Measurements from ENCODE around the gene TTR. TPM values are rescaled to one million over a fixed set of nuclear protein-coding genes. Genes with fewer than 3 reads are reported as not detected.

TTR gene
- total and polyA plus RNA-seq, 2 donors (not counting 1 experiment from before 2014, with no cell fraction given) = not detected

GRCh38 chr18:31583185-31583854 is 8.4 kb upstream of the TTR start:
- no peak for DNase-seq (ENCODE audit: low read depth in 2 of 2)
- no peak overlapping the region for H3K4me3 ChIP-seq (replicated peaks in 1 of 4; ENCODE audit: control extremely low read depth in 1 of 4, insufficient read depth in 1 of 4, low read depth in 3 of 4, low read length in 4 of 4)
- no peak overlapping the region for H3K27ac ChIP-seq (ENCODE audit: insufficient read depth, low read length)
- H2AFZ ChIP-seq (ENCODE audit: low read length) = no peak overlapping the region
- no peak for TF ChIP-seq CTCF (conservative IDR thresholded peaks at IDR 0.05 in 1 of 2, IDR thresholded peaks at IDR 0.05 in 1 of 2; ENCODE audit: low read depth in 1 of 2, low read length in 2 of 2)
- no peak for TF ChIP-seq EZH2 (IDR thresholded peaks at IDR 0.05; ENCODE audit: low read length, missing control alignments)
- no peak overlapping the region for H3K4me2 ChIP-seq (ENCODE audit: extremely low read depth, insufficient read depth, low read length)
- H4K20me1 ChIP-seq (ENCODE audit: control insufficient read depth, extremely low read depth, insufficient read depth, low read length) = no peaks in the 10 kb centered on the region
- H3K36me3 ChIP-seq (ENCODE audit: control insufficient read depth, insufficient read depth, low read length) = no peaks in the 10 kb centered on the region
- no peaks in the 10 kb centered on the region for H3K4me1 ChIP-seq (ENCODE audit: control insufficient read depth, extremely low read depth, insufficient read depth, low read length)
- no peaks in the 10 kb centered on the region for H3K9me3 ChIP-seq (ENCODE audit: control insufficient read depth, insufficient read depth, low read depth, low read length)
- no peaks in the 10 kb centered on the region for H3K27me3 ChIP-seq (ENCODE audit: control insufficient read depth, insufficient read depth, low read length)
- no peak overlapping the region for H3K9ac ChIP-seq (ENCODE audit: insufficient read depth, low read length)
- H3K79me2 ChIP-seq (ENCODE audit: control insufficient read depth, insufficient read depth, low read length) = no peaks in the 10 kb centered on the region

- DNase-seq (ENCODE audit: low read depth in 2 of 2) = no peak
- Histone ChIP-seq H3K4me2 (ENCODE audit: extremely low read depth, insufficient read depth, low read length) (no peak overlapping the region), H3K9ac (ENCODE audit: insufficient read depth, low read length) (no peak overlapping the region), H3K36me3 (ENCODE audit: control insufficient read depth, insufficient read depth, low read length) (no peaks in the 10 kb centered on the region), H3K4me1 (ENCODE audit: control insufficient read depth, extremely low read depth, insufficient read depth, low read length) (no peaks in the 10 kb centered on the region), H4K20me1 (ENCODE audit: control insufficient read depth, extremely low read depth, insufficient read depth, low read length) (no peaks in the 10 kb centered on the region), H3K79me2 (ENCODE audit: control insufficient read depth, insufficient read depth, low read length) (no peaks in the 10 kb centered on the region), H3K27me3 (ENCODE audit: control insufficient read depth, insufficient read depth, low read length) (no peaks in the 10 kb centered on the region), H2AFZ (ENCODE audit: low read length) (no peak overlapping the region), H3K4me3 (replicated peaks in 1 of 4; ENCODE audit: control extremely low read depth in 1 of 4, insufficient read depth in 1 of 4, low read depth in 3 of 4, low read length in 4 of 4) (no peak overlapping the region), H3K27ac (ENCODE audit: insufficient read depth, low read length) (no peak overlapping the region), H3K9me3 (ENCODE audit: control insufficient read depth, insufficient read depth, low read depth, low read length) (no peaks in the 10 kb centered on the region)
- TF ChIP-seq CTCF (conservative IDR thresholded peaks at IDR 0.05 in 1 of 2, IDR thresholded peaks at IDR 0.05 in 1 of 2; ENCODE audit: low read depth in 1 of 2, low read length in 2 of 2) (no peak), EZH2 (IDR thresholded peaks at IDR 0.05; ENCODE audit: low read length, missing control alignments) (no peak)
These were observed 5.7 kb upstream of the TTR start for GRCh38 chr18:31585991-31586390.

GRCh38 chr18:31586616-31587015 is 5.1 kb upstream of the TTR start:
- Histone ChIP-seq H2AFZ (ENCODE audit: low read length) (no peak overlapping the region), H4K20me1 (ENCODE audit: control insufficient read depth, extremely low read depth, insufficient read depth, low read length) (no peaks in the 10 kb centered on the region), H3K79me2 (ENCODE audit: control insufficient read depth, insufficient read depth, low read length) (no peaks in the 10 kb centered on the region), H3K4me1 (ENCODE audit: control insufficient read depth, extremely low read depth, insufficient read depth, low read length) (no peaks in the 10 kb centered on the region), H3K9me3 (ENCODE audit: control insufficient read depth, insufficient read depth, low read depth, low read length) (no peaks in the 10 kb centered on the region), H3K36me3 (ENCODE audit: control insufficient read depth, insufficient read depth, low read length) (no peaks in the 10 kb centered on the region), H3K9ac (ENCODE audit: insufficient read depth, low read length) (no peak overlapping the region), H3K4me2 (ENCODE audit: extremely low read depth, insufficient read depth, low read length) (no peak overlapping the region), H3K27me3 (ENCODE audit: control insufficient read depth, insufficient read depth, low read length) (no peaks in the 10 kb centered on the region), H3K4me3 (replicated peaks in 1 of 4; ENCODE audit: control extremely low read depth in 1 of 4, insufficient read depth in 1 of 4, low read depth in 3 of 4, low read length in 4 of 4) (no peak overlapping the region), H3K27ac (ENCODE audit: insufficient read depth, low read length) (no peak overlapping the region)
- DNase-seq (ENCODE audit: low read depth in 2 of 2) = no peak
- TF ChIP-seq EZH2 (IDR thresholded peaks at IDR 0.05; ENCODE audit: low read length, missing control alignments) (no peak), CTCF (conservative IDR thresholded peaks at IDR 0.05 in 1 of 2, IDR thresholded peaks at IDR 0.05 in 1 of 2; ENCODE audit: low read depth in 1 of 2, low read length in 2 of 2) (no peak)
